B cell (primary cell): ENCODE data around the gene GAL3ST2. TPM values are rescaled to one million over a fixed set of nuclear protein-coding genes. Genes with fewer than 3 reads are reported as not detected.

ENCODE experiments used
- ATAC-seq: fragments of 200-7000 bp; cut with Tn5 transposase; one replicate; pipeline ENCODE4 v1.10.0; 2021; ENCODE audit warnings: low read depth, mild to moderate bottlenecking, moderate number of reproducible peaks, moderate library complexity
- CTCF ChIA-PET: fragments of 350-600 bp; sonication (Branson Sonifier 250); formaldehyde crosslinking; loops from one replicate; lab custom pipeline; 2021; ENCODE audit warnings: antibody characterized with exemption, inconsistent platforms; lab: Charles Lee
- POLR2A ChIA-PET: fragments of 350-600 bp; sonication (Branson Sonifier 250); formaldehyde crosslinking; loops from one replicate; lab custom pipeline; 2021; ENCODE audit warnings: antibody characterized with exemption; lab: Charles Lee
- DNase-seq: peaks from one replicate; pipeline ENCODE4 v3.0.0; 2013
- H2AFZ ChIP-seq: 2 replicates; pipeline ENCODE4 v1.6.1; 2012; ENCODE audit warnings: mild to moderate bottlenecking, low read depth, low read length; ENCODE audit not compliant: insufficient read depth, poor library complexity, severe bottlenecking
- H3K27ac ChIP-seq, 2 donors: 1 replicate in 1 of 2; 2 replicates in 1 of 2; pipeline ENCODE4 v1.5.1; 2012 to 2013; ENCODE audit warnings: low read length in 2 of 2, mild to moderate bottlenecking in 2 of 2, moderate library complexity in 1 of 2
- H3K27me3 ChIP-seq, 4 experiments: fragments of 200-600 bp in 1 of 4; sonication (generic) in 1 of 4; replicated peaks in 1 of 4; 1 replicate in 2 of 4; 2 replicates in 2 of 4; pipeline versions ENCODE4 v1.6.1 to v1.7.0; 2013 to 2016; ENCODE audit warnings: low read length in 3 of 4, mild to moderate bottlenecking in 2 of 4, mixed read lengths in 1 of 4, moderate library complexity in 1 of 4; ENCODE audit not compliant: insufficient read depth in 4 of 4, control insufficient read depth in 3 of 4; ENCODE audit errors: control extremely low read depth in 1 of 4
- H3K36me3 ChIP-seq, 2 experiments: replicated peaks in 1 of 2; 1 replicate in 1 of 2; 2 replicates in 1 of 2; pipeline versions ENCODE4 v1.6.1 to v1.7.1; 2013; ENCODE audit warnings: low read length in 1 of 2; ENCODE audit not compliant: insufficient read depth in 2 of 2, control insufficient read depth in 1 of 2; ENCODE audit errors: control extremely low read depth in 1 of 2, extremely low read depth in 1 of 2
- H3K4me1 ChIP-seq, 2 donors: fragments of 200-600 bp in 1 of 2; sonication (generic) in 1 of 2; 1 replicate in 1 of 2; 2 replicates in 1 of 2; pipeline versions ENCODE4 v1.5.1 to v1.6.1; 2013 to 2017; ENCODE audit warnings: low read length in 2 of 2; ENCODE audit not compliant: control insufficient read depth in 2 of 2, insufficient read depth in 2 of 2
- H3K4me2 ChIP-seq: replicated peaks from 2 replicates; pipeline ENCODE3; 2012; ENCODE audit warnings: mild to moderate bottlenecking, low read depth, low read length; ENCODE audit not compliant: poor library complexity, severe bottlenecking
- H3K4me3 ChIP-seq, 5 experiments: fragments of 200-600 bp in 1 of 5; sonication (generic) in 1 of 5; 1 replicate in 3 of 5; 2 replicates in 2 of 5; pipeline versions ENCODE4 v1.5.1 to v1.7.0; 2011 to 2016; ENCODE audit warnings: low read length in 4 of 5, mild to moderate bottlenecking in 4 of 5, low read depth in 2 of 5, control low read depth in 1 of 5, moderate library complexity in 1 of 5; ENCODE audit not compliant: insufficient read depth in 1 of 5; ENCODE audit errors: control extremely low read depth in 1 of 5, extremely low read depth in 1 of 5
- H3K79me2 ChIP-seq: fragments of 200-600 bp; sonication (generic); one replicate; pipeline ENCODE4 v1.6.0; 2016; ENCODE audit warnings: low read length; ENCODE audit not compliant: control insufficient read depth, insufficient read depth
- H3K9ac ChIP-seq: fragments of 200-600 bp; sonication (generic); 2 replicates; pipeline ENCODE4 v1.6.1; 2017; ENCODE audit warnings: mild to moderate bottlenecking, low read length, moderate library complexity
- H3K9me3 ChIP-seq, 3 donors: one replicate each; pipeline versions ENCODE4 v1.6.1 to v1.7.1; 2013; ENCODE audit warnings: low read length in 2 of 3; ENCODE audit not compliant: control insufficient read depth in 2 of 3, insufficient read depth in 1 of 3; ENCODE audit errors: control extremely low read depth in 1 of 3
- H4K20me1 ChIP-seq: 2 replicates; pipeline ENCODE4 v1.6.0; 2012; ENCODE audit warnings: mild to moderate bottlenecking, low read length; ENCODE audit not compliant: insufficient read depth, control insufficient read depth, poor library complexity, severe bottlenecking
- H3K27ac Mint-ChIP-seq: one replicate; pipeline ENCODE4 v1.8.0; 2021; ENCODE audit warnings: mixed read lengths
- H3K27me3 Mint-ChIP-seq: one replicate; pipeline ENCODE4 v1.8.0; 2021; ENCODE audit warnings: mixed read lengths
- H3K4me1 Mint-ChIP-seq: one replicate; pipeline ENCODE4 v1.8.0; 2021; ENCODE audit warnings: mixed read lengths
- H3K4me3 Mint-ChIP-seq: one replicate; pipeline ENCODE4 v1.8.0; 2021; ENCODE audit warnings: mixed read lengths
- H3K9me3 Mint-ChIP-seq: one replicate; pipeline ENCODE4 v1.8.0; 2022; ENCODE audit warnings: mixed read lengths; ENCODE audit not compliant: insufficient read depth
- EZH2 ChIP-seq: IDR thresholded peaks from 2 replicates; pipeline ENCODE4 v1.6.1; 2012; ENCODE audit warnings: borderline replicate concordance, low read depth, mild to moderate bottlenecking, moderate library complexity, low read length; ENCODE audit not compliant: insufficient read depth, poor library complexity, severe bottlenecking
- WGBS: methylation state at CpG from one replicate; pipeline ENCODE4 v1.1.5; 2013; ENCODE audit warnings: missing lambda C conversion rate; ENCODE audit not compliant: insufficient coverage; 5-methylcytosine and 5-hydroxymethylcytosine counted together
- intact Hi-C: fragments of 100-400 bp; cut with micrococcal nuclease; formaldehyde crosslinking; loops from one replicate; pipeline ENCODE4 v1.10.0; 2022
- polyA plus RNA-seq: library from polyadenylated mRNA; depleted of rRNA; stranded (reverse); fragments of >200 nt; gene quantifications from 2 replicates; pipeline ENCODE4 v1.2.3, GENCODE V29; 2012
- total RNA-seq, 2 donors: library from RNA; stranded (reverse); fragments of 120-200 nt in 1 of 2; gene quantifications; 1 replicate in 1 of 2; 2 replicates in 1 of 2; pipeline versions ENCODE4 v1.2.3 to v1.2.4, GENCODE V29; 2013 to 2022
- TF ChIP-seq, protein P1 (sequence below): fragments of 200-600 bp; IDR thresholded peaks from one replicate; pipeline ENCODE4 v1.8.0; 2022; ENCODE audit warnings: antibody characterized with exemption, mild to moderate bottlenecking

The GAL3ST2 gene
- total and polyA plus RNA-seq, 2 donors (not counting 1 experiment from before 2014, with no cell fraction given): 0.10 TPM; not detected in 1

DNA sequence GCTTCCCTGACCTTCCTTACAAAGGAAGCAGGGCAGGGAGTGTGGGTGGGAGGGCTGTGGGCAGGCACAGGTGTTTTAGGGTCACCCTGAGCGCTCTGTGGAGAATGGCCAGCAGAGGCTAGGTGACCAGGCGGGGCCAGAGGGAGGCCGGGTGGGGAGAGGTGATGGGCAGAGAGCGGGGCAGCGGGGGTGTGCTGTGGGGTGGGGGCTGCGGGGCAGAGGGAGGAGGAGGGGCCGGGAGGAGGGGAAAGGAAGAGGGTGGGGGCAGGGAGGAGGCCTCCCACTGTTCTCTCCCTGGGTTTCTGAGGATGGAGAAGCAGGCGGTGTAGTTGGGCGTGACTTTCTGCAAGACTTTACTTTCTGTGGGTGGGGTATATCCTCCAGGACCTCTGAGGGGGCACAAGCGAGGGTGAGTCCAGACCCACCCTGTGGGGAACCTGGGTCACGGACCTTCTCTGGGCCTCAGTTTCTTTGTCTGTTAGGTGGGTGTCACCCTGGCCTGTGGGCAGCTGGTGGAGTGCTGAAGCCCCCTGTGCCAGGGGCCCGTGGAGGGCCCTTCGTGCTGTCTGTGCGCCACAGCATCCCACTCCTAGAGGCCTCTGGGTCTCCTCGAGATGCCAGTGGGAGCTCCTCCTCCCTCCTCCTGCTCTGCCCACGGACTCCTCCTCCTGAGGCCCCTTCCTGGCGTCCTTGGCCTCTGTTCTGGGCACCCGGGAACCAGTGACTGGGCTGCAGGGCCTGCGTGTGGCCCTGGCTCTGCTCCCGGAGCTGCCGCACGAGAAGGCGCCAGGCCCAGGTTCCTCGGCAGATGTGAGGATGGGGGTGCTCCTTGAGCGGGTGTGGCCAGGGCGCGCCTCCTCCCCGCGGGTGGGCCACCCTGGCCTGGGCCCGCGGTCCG, 26.0 kb downstream of the GAL3ST2 start:
- peak overlapping the region; percentile 54 for H3K9ac ChIP-seq
- TF ChIP-seq EZH2: no peak
- TF ChIP-seq, protein P1, sequence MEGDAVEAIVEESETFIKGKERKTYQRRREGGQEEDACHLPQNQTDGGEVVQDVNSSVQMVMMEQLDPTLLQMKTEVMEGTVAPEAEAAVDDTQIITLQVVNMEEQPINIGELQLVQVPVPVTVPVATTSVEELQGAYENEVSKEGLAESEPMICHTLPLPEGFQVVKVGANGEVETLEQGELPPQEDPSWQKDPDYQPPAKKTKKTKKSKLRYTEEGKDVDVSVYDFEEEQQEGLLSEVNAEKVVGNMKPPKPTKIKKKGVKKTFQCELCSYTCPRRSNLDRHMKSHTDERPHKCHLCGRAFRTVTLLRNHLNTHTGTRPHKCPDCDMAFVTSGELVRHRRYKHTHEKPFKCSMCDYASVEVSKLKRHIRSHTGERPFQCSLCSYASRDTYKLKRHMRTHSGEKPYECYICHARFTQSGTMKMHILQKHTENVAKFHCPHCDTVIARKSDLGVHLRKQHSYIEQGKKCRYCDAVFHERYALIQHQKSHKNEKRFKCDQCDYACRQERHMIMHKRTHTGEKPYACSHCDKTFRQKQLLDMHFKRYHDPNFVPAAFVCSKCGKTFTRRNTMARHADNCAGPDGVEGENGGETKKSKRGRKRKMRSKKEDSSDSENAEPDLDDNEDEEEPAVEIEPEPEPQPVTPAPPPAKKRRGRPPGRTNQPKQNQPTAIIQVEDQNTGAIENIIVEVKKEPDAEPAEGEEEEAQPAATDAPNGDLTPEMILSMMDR: no peak
- ATAC-seq (no peak), DNase-seq (no peak)
- no peaks in the 10 kb centered on the region for H3K79me2 ChIP-seq
- no peak overlapping the region for H3K27ac Mint-ChIP-seq
- H3K4me3 ChIP-seq: peak overlapping the region in 1 of 5 experiments; percentile 41
- H3K4me3 Mint-ChIP-seq: no peak overlapping the region
- peaks cover 12 to 19% of the 10 kb centered on the region in 2 donors for H3K4me1 ChIP-seq
- intact Hi-C loops: no loop called here
- peak overlapping the region; percentile 50 for H2AFZ ChIP-seq
- H3K4me1 Mint-ChIP-seq: peaks cover 13% of the 10 kb centered on the region
- H3K27me3 ChIP-seq: peaks cover 0 to 13% (median 10%) of the 10 kb centered on the region in 4 experiments
- no peaks in the 10 kb centered on the region for H3K36me3 ChIP-seq
- POLR2A ChIA-PET: no interaction called here
- H3K27ac ChIP-seq: no peak overlapping the region
- H3K9me3 Mint-ChIP-seq: no peaks in the 10 kb centered on the region
- WGBS: 70% methylated on average over 31 of the region's 32 CpGs
- H4K20me1 ChIP-seq: no peaks in the 10 kb centered on the region
- no peaks in the 10 kb centered on the region for H3K9me3 ChIP-seq
- H3K4me2 ChIP-seq: peak overlapping the region; percentile 86
- peaks cover 3% of the 10 kb centered on the region for H3K27me3 Mint-ChIP-seq
- CTCF ChIA-PET: no interaction called here
